HS-5 (cell line): ENCODE measurements around the gene IFI27.

Source experiments
- DNase-seq: peaks from one replicate; pipeline ENCODE4 v3.0.0-alpha.2; 2012; ENCODE audit warnings: low read depth

IFI27 gene

DNA sequence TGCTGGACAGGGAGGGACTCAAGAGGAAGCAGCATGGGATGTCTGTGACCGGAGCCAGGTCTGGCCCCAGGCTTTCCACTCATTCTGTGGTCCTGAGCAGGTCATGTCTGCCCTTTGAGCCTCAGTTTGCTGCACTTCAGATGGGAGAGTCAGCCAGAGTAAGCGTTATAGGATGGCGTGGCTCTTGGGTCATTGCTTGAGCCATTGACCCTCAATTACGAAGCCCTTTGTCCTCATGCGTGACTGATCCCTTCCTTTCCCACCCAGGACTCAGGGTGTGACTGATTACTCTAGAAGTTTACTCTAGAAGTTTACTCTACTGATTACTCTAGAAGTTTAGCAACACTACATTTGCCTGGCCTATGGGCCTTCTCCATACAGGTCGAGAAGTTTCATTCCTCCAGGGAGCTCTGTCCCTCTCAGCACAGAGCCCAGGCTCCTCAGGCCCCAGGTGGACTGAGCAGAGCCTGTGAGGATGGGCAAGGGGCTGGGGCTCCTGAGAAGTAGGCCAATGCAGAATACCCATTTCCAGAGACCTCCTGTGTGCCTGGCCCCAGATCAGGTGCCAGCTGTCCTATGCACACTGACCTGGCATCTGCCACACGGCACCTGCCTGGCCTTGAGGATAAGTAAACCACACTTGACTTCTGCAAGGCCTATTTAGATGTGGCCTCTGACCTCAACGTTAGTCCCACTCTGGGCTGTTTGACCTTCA lies 7.6 kb upstream of the IFI27 start:
- no peak for DNase-seq

DNA sequence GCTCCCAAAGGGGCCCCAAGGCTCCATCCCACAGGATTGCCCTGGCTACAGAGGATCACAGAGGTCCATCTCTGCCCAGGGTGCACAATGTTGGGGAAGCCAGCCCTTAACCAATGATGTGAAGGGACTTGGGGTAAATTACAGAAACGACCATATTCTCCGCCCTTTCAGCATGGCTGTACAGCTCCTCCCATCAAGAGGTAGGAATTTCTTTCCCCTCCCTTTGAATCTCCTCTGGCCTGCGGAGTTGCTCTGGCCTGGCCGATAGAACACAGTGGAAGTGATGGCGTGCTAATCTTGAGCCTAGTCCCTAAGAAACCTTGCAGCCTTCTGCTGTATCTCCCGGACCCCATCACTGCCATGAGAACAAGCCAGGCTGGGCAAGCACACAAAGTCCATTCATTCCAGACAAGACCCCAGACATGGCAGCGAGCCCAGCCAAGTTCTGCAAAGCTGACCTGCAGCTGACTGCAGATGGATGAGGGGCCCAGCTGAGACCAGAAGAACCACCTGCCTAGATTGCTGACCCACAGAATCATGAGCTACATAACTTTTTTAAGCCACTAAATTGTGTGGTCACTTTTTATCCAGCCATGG lies 6.9 kb upstream of the IFI27 start:
- DNase-seq: no peak

DNA sequence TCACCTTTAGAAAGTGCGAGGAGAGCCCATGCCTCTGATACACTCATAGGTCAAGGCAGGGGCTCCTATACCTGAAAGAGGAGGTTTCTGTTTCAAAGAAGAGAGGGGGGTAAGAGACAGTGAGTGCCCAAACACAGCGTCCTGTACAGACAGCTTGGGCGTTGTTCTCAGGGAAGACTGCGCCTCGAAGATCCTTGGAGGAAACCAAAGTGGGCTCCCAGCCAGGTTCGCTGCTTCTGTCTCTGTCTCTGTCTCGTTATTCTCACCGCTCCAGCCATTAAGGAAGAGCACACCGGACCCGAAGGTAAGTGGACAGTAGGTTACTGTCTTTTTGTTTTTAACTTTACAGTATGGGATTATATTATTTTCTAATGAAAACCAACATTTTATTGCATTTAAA lies 5.8 kb upstream of the IFI27 start:
- no peak for DNase-seq

DNA sequence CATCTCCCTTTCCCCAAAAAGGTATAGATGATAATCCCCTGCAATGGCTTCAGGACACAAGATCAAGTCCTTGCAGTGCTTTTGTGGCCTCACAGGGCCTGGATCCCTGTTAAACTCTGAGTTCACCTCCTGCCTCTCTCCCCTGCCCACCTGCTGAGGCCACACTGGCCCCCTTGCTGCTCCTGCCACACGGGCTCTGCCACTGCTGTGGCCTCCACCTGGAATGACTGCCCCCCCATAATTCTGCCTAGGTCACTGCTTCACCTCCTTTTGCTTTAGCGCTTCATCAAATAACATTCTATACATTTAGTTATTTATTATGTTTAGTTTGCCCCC lies 653 bp upstream of the IFI27 start:
- DNase-seq: no peak

DNA sequence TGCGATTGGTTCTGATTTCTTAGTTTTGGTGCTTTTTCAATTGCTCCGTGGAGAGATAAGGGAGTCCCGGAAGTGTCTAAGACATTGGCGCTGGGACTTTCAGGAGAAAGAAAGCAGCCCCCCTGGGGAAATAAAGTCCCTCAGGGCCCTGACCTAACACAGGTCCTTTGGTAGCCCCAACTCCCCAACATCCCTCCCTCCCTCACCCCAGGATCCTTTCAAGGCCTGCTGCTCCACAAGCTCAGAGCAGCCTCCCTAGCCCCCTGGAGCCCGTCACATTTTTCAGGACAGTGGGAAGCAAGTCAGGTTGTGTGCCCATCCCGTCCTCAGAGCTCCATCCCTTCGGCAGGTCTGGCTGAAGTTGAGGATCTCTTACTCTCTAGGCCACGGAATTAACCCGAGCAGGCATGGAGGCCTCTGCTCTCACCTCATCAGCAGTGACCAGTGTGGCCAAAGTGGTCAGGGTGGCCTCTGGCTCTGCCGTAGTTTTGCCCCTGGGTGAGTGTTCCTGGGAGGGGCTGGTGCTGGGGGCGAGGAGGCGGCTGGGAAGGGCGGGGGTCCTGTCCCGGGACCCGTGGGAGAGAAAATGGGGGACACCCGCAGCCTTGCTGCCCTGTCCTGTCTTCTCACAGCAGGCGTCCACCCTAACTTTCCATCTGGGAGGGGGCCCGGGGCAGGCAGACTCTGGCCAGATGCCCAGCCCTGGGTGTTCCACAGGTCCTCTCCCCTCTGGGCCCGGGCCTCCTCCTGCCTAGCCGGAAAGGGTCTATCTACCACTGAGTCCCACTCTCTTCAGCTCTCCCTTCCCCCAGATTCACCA lies 950 bp downstream of the IFI27 start:
- DNase-seq: no peak

GRCh38 chr14:94112513-94113063 lies 2.1 kb downstream of the IFI27 start:
- DNase-seq: no peak

DNA sequence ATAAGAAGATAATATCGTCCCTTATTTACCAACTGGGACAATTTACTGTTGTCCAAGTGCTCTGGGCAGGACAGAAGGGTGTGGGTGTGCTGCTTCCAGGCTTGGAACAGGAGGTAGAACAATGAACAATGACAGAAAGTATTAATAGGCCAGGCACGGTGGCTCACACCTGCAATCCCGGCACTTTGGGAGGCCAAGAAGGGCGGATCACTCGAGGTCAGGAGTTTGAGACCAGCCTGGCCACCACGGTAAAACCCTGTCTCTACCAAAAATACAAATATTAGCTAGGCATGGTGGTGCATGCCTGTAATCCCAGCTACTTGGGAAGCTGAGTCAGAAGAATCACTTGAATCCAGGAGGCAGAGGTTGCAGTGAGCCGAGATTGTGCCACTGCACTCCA lies 2.5 kb downstream of the IFI27 start:
- DNase-seq: no peak

DNA sequence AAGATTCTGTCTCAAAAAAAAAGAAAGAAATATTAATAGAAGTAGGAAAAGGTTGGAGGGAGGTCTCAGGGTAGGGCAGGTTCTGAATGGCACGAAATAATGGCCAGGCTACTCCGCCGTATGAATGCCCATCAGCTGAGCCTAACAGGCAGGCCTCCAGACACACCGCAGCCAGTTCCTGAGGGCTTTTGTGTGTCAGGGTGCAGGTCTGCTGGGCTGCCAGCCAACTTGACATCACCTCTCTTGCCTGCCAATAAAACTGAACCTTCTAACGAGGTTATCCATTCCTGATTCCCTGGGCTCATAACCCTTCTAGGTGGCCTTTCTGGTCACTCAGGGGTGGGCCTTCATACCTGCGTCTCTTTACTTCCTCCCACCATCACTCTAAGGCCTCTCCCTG lies 3.0 kb downstream of the IFI27 start:
- DNase-seq: no peak

DNA sequence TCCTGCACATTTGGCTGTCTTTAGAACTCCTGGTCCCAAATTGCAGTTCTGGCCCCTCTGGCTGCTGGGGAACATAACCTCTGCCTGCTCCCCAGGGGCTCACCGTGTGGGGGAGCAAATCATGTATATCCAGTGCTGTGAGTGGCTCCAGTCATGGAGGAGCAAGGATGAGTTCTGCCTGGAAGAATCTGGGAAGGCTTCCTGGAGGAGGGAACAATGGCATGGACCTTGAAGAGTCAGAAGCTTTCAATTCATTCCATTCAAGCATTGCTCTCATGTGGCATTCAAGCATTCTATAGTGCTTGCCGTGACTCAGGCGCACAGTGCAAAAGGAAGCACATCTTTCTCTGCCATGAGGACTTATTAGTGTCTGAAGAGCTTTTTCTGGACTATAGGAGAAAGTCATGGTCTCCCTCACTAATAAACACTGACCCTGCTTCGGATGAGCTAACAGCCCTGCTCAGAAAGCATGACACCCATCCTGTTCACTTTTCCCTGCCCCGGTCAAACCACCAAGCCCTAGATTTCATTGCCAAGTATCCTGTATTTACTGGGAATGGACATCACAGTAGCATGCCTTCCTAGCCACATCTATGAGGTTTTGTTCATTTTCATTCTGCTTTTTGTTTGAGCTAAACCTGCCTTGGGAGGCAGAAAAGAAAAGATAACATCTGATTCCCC lies 3.5 kb downstream of the IFI27 start:
- no peak for DNase-seq

DNA sequence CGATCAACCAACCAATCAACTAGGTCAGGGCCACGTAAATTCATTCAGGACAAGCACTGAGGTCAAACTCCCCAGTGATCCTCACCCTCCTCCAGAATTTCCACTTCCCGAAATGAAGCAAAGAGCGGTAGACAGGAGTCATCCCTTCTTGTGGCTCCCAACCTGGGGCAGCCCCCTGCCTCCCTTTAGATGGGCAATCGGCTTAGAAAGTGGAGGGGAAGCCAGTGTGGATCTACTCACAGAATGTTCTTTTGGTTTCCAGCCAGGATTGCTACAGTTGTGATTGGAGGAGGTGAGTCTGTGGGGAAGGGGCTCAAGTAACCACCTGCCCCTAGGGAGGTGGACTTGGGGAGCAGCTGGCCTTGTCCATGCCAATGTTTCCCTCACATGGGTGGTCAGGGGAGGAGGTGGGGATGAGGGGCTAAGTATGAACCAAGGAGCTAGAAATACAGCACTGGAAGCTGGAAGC lies 4.1 kb downstream of the IFI27 start:
- DNase-seq: no peak

DNA sequence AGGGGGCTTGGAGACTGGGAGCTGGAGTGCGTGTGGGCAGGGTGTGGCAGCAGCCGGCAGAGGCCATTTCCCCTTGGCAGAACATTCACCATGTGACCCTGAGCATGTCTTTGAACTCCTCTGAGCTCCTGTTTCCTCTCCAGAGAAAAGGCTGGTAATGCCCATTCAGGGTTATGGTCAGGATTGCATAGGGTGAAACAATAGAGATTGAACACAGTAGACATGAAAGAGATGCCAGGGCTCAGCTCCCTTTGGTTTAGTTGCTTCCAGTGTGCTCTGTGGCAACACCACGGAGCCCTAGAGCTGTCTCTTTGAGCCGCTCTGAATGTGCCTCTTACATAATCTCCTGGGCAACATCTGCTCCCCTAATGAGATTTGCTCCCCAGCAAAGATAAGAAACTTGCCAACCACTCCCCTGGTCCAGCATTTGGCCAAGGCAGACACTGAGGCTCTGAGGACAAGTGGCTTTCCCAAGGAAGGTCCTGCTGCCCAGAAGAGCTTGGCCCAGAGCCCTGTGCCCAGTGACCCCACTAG lies 4.6 kb downstream of the IFI27 start:
- DNase-seq: no peak

- DNase-seq: no peak
These were observed 5.1 kb downstream of the IFI27 start for GRCh38 chr14:94115631-94116030.

GRCh38 chr14:94116701-94117100 lies 6.2 kb downstream of the IFI27 start:
- DNase-seq: no peak

DNA sequence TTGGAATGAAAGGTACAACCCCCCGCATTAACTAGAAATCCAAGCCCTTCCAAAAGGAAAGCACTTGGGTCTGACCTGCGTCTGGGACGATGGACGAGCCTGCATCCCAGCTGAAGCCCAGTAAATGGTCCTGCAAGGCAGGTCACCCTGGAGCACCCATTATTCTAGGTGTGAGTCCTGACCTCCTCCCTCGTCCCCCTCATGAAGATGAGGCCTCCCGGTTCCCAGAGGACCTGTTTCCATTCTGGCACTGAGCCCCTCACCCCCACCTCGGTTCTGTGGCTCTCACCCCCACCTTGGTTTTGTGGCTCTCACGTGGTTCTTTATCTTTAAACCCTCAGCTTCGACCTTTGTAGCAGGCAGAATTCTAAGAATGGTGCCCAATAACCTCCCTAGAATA lies 7.3 kb downstream of the IFI27 start:
- no peak for DNase-seq

GRCh38 chr14:94119071-94119470 lies 8.5 kb downstream of the IFI27 start:
- DNase-seq: no peak

DNA sequence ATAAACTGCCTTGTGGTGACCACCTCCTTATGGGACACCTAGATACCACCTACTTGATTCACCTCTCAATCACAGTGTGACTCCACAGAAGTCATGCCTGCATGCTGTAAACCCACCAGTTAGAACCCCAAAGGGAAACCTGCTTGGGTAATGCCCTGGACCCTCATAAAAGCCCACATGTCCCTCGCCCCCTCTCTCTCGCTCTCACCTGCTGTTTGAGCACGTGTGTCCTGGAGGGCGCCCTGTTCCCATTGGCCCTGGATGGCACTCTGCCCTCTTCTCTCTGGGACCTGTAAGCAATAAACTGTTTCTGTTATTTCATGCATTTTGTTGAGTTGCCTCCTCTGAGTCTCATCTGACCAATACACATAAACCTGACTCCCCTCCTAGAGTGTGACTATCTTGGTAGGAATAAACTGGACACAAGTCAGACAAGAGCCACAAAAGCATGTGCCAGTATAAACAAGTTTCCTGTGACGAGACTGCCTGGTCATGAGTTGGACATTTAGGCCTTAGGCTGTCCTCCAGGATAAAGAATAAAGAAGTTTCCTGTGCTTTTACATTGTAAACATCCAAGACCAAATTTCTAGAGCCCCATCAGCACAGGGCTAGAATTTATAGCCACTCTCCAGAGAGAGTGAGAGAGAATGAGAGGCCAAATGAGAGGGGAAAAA lies 10.3 kb downstream of the IFI27 start:
- no peak for DNase-seq

DNA sequence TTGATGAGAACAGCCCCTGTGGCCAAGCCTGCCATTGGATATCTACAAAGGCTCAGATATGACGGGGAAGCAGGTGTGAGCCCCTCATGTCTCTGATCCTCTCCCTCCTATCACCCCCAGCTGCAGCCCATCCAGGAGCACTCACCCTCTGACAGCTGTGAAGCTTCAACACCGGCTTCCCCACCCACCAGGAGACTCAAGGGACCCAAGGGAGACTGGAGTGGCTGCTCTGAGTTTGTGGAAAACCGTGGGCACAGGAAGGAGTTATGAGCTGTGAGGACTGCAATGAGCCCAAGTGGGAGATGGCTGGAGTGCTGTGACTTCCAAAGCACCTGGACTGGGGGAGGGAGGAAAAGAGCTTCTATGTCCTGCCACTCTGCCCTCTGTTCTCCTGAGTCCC lies 10.9 kb downstream of the IFI27 start:
- no peak for DNase-seq

GRCh38 chr14:94122438-94122837 lies 11.9 kb downstream of the IFI27 start:
- no peak for DNase-seq

GRCh38 chr14:94123296-94123695 lies 12.8 kb downstream of the IFI27 start:
- no peak for DNase-seq

- no peak for DNase-seq
These were observed 13.3 kb downstream of the IFI27 start for GRCh38 chr14:94123868-94124267.

DNA sequence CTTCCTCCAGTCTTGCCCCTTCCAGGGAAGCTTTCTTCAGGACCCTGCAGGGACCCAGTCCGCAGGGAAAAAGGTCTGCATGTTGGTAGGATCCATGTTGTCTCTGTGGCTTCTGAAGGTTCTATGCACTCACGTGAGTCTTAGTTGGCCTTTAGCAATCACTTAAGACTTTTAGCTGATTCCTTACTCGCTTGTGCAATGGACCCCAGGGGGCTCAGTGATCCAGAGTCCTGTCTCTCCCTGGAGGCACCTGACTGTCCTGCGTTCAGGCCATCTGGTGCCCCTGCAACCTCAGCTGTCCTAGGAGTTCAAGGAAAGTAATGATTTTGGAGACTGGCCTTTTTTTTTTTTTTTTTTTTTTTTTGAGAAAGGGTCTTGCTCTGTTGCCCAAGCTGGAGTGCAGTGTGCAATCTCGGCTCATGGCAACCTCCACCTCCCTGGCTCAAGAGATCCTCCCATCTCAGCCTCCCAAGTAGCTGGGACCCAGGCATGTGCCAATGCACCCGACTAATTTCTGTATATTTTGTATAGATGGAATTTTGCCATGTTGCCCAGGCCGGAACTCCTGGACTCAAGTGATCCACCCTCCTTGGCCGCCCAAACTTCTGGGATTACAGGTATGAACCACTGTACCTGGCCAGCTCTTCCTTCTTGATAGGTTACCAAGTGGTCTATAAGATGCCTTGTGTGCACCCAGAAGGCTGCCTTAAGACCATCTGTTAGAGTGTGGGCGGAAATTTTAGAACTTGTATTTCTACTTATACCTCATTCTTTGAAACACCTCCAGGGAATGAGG lies 14.2 kb downstream of the IFI27 start:
- DNase-seq: no peak
